AG04449 (cell line): Measurements from ENCODE around the gene TSPEAR.
"Not testable (repeated sequence)": the region's sequence is repeated elsewhere in the genome, so short reads cannot be mapped to it uniquely, and the experiment has no call there.

ENCODE experiments used
- CTCF ChIA-PET: fragments of 350-600 bp; formaldehyde crosslinking; extraction: SDS; loops from one replicate; lab custom pipeline; 2021; ENCODE audit warnings: antibody characterized with exemption; lab: Yijun Ruan, JAX
- POLR2A ChIA-PET: fragments of 400-600, 350-600 bp; formaldehyde crosslinking; extraction: SDS; loops from one replicate; lab custom pipeline; 2020; ENCODE audit warnings: antibody characterized with exemption, inconsistent platforms; lab: Yijun Ruan, JAX
- DNase-seq: peaks from one replicate; pipeline ENCODE4 v3.0.0-alpha.2; 2010; ENCODE audit warnings: low read depth, low spot score
- H3K4me3 ChIP-seq: 2 replicates; pipeline ENCODE4 v1.5.1; 2011; ENCODE audit warnings: low read depth, mild to moderate bottlenecking, control low read depth, low read length
- TF ChIP-seq, protein P1 (sequence below): IDR thresholded peaks from one replicate; pipeline ENCODE4 v1.5.1; 2011; ENCODE audit warnings: mild to moderate bottlenecking, moderate library complexity, low read length, control low read depth, inconsistent platforms; ENCODE audit not compliant: insufficient read depth; ENCODE audit errors: missing control alignments

The TSPEAR gene

GRCh38 chr21:44650265-44650972, 61.0 kb downstream of the TSPEAR start:
- POLR2A ChIA-PET, result no interaction called here
- no peak for DNase-seq
- CTCF ChIA-PET, result no interaction called here
- H3K4me3 ChIP-seq, result no peak overlapping the region
- TF ChIP-seq, protein P1, sequence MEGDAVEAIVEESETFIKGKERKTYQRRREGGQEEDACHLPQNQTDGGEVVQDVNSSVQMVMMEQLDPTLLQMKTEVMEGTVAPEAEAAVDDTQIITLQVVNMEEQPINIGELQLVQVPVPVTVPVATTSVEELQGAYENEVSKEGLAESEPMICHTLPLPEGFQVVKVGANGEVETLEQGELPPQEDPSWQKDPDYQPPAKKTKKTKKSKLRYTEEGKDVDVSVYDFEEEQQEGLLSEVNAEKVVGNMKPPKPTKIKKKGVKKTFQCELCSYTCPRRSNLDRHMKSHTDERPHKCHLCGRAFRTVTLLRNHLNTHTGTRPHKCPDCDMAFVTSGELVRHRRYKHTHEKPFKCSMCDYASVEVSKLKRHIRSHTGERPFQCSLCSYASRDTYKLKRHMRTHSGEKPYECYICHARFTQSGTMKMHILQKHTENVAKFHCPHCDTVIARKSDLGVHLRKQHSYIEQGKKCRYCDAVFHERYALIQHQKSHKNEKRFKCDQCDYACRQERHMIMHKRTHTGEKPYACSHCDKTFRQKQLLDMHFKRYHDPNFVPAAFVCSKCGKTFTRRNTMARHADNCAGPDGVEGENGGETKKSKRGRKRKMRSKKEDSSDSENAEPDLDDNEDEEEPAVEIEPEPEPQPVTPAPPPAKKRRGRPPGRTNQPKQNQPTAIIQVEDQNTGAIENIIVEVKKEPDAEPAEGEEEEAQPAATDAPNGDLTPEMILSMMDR, result no peak

- TF ChIP-seq, protein P1, result no peak
- no peak for DNase-seq
- CTCF ChIA-PET, result no interaction called here
- no peak overlapping the region for H3K4me3 ChIP-seq
- POLR2A ChIA-PET, result no interaction called here
Measured at GRCh38 chr21:44649521-44650100, 61.8 kb downstream of the TSPEAR start.

DNA sequence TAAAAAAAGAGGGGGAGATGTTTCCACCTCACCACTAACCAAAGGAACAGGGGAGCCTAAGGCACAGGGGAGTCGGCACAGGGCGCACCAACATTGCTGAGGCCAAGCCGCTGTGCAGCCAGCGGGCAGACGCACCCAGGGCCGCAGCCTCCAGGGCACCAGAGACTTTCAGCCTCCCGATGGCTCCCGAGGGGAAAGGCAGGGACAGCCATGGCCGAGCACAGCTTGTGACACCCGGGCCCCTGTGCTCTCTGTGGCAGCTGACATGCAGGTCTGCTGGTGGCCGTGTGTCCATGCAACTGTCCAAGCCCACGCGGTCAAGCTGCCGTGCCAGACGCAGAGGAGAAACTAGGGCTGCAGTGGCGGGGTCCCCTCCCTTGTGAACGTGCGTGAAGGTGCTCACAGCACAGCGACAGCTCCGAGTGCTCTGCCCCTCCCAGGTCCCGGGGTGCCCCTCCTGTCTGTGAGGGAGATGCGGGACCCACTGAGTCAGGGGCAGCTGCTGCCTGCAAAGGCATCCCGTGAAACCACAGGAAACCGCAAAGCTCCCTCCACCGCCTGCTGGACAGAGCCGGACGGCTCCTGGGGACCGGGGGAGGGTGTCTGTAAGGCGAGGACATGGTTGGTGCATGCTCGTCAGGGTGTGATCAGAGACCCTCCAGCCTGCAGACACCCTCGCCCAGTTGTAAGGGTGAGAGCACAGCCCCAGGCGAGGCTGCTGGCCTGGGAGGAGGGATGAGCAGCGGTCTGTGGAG, 62.6 kb downstream of the TSPEAR start:
- no peak for DNase-seq
- H3K4me3 ChIP-seq, result no peak overlapping the region
- TF ChIP-seq, protein P1, result no peak
- CTCF ChIA-PET, result no interaction called here
- POLR2A ChIA-PET, result no interaction called here

GRCh38 chr21:44647222-44647552, 64.2 kb downstream of the TSPEAR start:
- H3K4me3 ChIP-seq, result no peak overlapping the region
- TF ChIP-seq, protein P1, result no peak
- ChIA-PET CTCF (no interaction called here), POLR2A (no interaction called here)
- DNase-seq, result no peak

DNA sequence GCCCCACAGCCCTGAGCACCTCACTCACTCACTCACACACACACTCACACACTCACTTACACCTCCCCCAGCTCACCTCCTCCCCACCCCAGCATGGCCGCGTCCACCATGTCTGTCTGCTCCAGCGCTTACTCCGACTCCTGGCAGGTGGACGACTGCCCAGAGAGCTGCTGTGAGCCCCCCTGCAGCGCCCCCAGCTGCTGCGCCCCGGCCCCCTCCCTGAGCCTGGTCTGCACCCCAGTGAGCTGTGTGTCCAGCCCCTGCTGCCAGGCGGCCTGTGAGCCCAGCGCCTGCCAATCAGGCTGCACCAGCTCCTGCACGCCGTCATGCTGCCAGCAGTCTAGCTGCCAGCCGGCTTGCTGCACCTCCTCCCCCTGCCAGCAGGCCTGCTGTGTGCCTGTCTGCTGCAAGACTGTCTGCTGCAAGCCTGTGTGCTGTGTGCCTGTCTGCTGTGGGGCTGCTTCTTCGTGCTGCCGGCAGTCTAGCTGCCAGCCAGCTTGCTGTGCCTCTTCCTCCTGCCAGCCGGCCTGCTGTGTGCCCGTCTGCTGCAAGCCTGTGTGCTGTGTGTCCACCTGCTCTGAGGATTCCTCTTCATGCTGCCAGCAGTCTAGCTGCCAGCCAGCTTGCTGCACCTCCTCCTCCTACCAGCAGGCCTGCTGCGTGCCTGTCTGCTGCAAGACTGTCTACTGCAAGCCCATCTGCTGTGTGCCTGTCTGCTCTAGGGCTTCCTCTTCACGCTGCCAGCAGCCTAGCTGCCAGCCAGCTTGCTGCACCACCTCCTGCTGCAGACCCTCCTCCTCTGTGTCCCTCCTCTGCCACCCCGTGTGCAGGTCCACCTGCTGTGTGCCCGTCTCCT, 64.8 kb downstream of the TSPEAR start, which contains the start of gene KRTAP10-11:
Gene KRTAP10-11, plus strand, starts transcription at position 49 of the 856 bp plus-strand sequence. Its CDS starts 45 bp downstream, at position 94.
- H3K4me3 ChIP-seq, DNase-seq, CTCF ChIA-PET, POLR2A ChIA-PET: not testable (repeated sequence)

GRCh38 chr21:44644878-44645277, 66.5 kb downstream of the TSPEAR start:
- no peak overlapping the region for H3K4me3 ChIP-seq
- ChIA-PET CTCF (interaction anchor here (0.9 kb wide), 1 partner anchor 11 kb away, joined by 3 read pairs; no protein-coding TSS in a partner anchor), POLR2A (no interaction called here)
- DNase-seq, result no peak
- TF ChIP-seq, protein P1, result no peak
